Epithelial cell of proximal tubule (primary cell): ENCODE results near the gene NQO1. TPM values are rescaled to one million over a fixed set of nuclear protein-coding genes. Genes with fewer than 3 reads are reported as not detected.
"Not testable (repeated sequence)": the region's sequence is repeated elsewhere in the genome, so short reads cannot be mapped to it uniquely, and the experiment has no call there.

Experiments
- DNase-seq: peaks from one replicate; pipeline ENCODE4 v3.0.0-alpha.2; 2011; ENCODE audit warnings: low read depth
- H3K4me3 ChIP-seq: 2 replicates; pipeline ENCODE4 v1.5.1; 2011; ENCODE audit warnings: low read depth, mild to moderate bottlenecking, low read length
- total RNA-seq: library from RNA; depleted of rRNA; stranded (reverse); fragments of >200 nt; gene quantifications from 2 replicates; pipeline ENCODE4 v1.2.3, GENCODE V29; 2015
- TF ChIP-seq, protein P1 (sequence below): conservative IDR thresholded peaks from 2 replicates; pipeline ENCODE4 v1.5.1; 2012; ENCODE audit warnings: low read depth, mild to moderate bottlenecking, low read length

Gene NQO1
- total RNA-seq, 1 donor from 2014 or later: 133 TPM

DNA sequence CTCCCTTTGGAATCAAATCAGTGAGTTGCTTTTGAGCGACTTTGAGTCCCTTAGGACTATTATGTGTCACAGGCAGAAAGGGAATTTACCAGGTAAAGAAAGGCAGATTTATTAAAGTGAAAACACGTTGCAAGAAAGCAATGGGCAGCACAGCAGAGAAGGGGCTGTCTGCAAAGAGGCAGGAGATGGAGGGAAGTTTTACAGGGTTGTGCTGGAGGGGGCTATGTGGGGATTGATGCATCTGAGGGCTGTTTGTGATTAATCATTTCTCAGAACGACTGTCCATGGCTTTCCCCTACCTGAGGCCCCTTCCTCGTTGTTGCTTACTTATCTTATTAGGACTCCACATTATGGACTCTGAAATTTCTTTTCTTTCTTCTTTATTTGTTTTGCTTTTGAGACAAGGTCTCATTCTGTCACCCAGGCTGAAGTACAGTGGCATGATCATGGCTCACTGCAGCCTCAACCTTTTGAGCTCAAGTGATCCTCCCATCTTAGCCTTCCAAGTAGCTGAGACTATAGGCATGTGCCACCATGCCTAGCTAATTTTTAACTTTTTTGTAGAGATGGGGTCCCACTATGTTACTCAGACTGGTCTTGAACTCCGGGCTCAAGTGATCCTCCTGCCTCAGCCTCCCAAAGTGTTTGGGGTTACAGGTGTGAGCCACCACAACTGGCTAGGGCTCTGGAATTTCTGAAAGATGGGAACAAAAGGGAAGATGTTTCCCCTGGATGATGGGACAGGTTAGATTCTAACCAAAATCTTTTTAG lies 41.3 kb upstream of the NQO1 start:
- TF ChIP-seq, protein P1, sequence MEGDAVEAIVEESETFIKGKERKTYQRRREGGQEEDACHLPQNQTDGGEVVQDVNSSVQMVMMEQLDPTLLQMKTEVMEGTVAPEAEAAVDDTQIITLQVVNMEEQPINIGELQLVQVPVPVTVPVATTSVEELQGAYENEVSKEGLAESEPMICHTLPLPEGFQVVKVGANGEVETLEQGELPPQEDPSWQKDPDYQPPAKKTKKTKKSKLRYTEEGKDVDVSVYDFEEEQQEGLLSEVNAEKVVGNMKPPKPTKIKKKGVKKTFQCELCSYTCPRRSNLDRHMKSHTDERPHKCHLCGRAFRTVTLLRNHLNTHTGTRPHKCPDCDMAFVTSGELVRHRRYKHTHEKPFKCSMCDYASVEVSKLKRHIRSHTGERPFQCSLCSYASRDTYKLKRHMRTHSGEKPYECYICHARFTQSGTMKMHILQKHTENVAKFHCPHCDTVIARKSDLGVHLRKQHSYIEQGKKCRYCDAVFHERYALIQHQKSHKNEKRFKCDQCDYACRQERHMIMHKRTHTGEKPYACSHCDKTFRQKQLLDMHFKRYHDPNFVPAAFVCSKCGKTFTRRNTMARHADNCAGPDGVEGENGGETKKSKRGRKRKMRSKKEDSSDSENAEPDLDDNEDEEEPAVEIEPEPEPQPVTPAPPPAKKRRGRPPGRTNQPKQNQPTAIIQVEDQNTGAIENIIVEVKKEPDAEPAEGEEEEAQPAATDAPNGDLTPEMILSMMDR: no peak
- no peak overlapping the region for H3K4me3 ChIP-seq
- DNase-seq: no peak

- TF ChIP-seq, protein P1: no peak
- DNase-seq: no peak
- peak overlapping the region; percentile 99 for H3K4me3 ChIP-seq
Measured at GRCh38 chr16:69763599-69763942, 37.2 kb upstream of the NQO1 start.

DNA sequence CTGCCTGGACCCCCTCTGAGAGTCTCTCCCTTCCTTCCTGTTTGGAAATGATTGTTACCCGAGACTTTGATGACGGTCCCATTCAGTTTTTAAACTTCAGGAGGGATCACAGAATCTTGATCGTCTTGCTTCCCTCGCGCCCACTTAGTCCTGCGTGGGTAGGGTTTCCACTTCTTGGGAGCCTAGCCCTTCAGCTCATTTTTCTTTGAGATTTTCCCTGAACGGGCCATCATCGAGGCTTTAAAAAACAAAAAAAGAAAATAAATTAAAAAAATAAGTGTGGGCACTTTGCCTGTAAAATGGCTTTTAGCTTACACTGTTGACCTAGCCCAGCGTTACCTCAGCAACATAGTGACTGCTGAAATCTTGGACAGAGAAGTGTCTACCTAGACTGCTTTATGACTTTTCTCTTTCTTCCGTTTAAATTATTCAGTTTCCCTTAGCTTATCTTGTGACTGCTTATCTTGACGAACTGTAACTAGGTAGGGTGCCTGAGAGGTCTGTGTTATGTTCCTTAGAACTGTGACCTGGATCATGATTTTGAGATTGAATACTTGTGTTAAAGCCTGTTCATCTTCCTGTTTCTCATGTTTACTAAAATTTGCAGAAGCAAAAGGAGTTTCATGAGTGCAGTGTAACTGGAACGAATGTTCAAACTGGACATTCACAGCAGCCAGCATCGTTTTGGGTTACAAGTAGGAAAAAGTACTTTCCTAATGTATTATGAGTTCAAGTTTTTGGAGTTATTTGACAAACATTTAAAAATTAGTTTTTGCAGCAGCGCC lies 36.6 kb upstream of the NQO1 start:
- H3K4me3 ChIP-seq: peak overlapping the region; percentile 99
- DNase-seq: no peak
- TF ChIP-seq, protein P1: no peak

GRCh38 chr16:69761983-69762813 lies 35.8 kb upstream of the NQO1 start, which contains the start of gene WWP2:
Gene WWP2, plus strand, starts transcription at chr16:69762332. Its CDS starts 24,679 bp downstream, at chr16:69787011.
- H3K4me3 ChIP-seq: peak within 1 kb of the TSS; percentile 99
- TF ChIP-seq, protein P1: no peak
- no peak for DNase-seq

GRCh38 chr16:69757375-69757774 lies 31.0 kb upstream of the NQO1 start:
- not testable (repeated sequence) for H3K4me3 ChIP-seq, DNase-seq

- TF ChIP-seq, protein P1: no peak
- no peak overlapping the region for H3K4me3 ChIP-seq
- DNase-seq: no peak
Measured at GRCh38 chr16:69756705-69757104, 30.3 kb upstream of the NQO1 start.
